SU-DHL-6 (cell line): ENCODE measurements around the gene IL6R.

Experiments used
- H2AFZ ChIP-seq: fragments of 200-600 bp; sonication (generic); 2 replicates; pipeline ENCODE4 v1.6.1; 2014; ENCODE audit warnings: low read depth, mild to moderate bottlenecking, moderate library complexity, mixed read lengths, antibody characterized with exemption, low read length; ENCODE audit not compliant: severe bottlenecking
- H3F3A ChIP-seq: fragments of 200-600 bp; shearing (Covaris generic); 2 replicates; pipeline ENCODE4 v1.6.0; 2016; ENCODE audit warnings: antibody characterized with exemption, mild to moderate bottlenecking; ENCODE audit not compliant: insufficient read depth
- H3K27ac ChIP-seq: fragments of 200-600 bp; sonication (generic); 2 replicates; pipeline ENCODE4 v1.5.1; 2016; ENCODE audit warnings: low read depth, mild to moderate bottlenecking, low read length, moderate library complexity, mixed read lengths
- H3K27me3 ChIP-seq: fragments of 200-600 bp; sonication (generic), shearing (Covaris generic); 2 replicates; pipeline ENCODE4 v1.6.0; 2014; ENCODE audit warnings: mild to moderate bottlenecking, low read length
- H3K36me3 ChIP-seq: fragments of 200-600 bp; sonication (generic); 2 replicates; pipeline ENCODE4 v1.6.1; 2014; ENCODE audit warnings: mild to moderate bottlenecking, low read length, mixed read lengths
- H3K4me2 ChIP-seq: fragments of 300-600, 200-600 bp; shearing (Covaris generic), sonication (generic); 2 replicates; pipeline ENCODE4 v1.6.0; 2014; ENCODE audit warnings: low read length, low read depth, mild to moderate bottlenecking; ENCODE audit not compliant: poor library complexity, severe bottlenecking
- H3K4me3 ChIP-seq: fragments of 200-600 bp; sonication (generic); 2 replicates; pipeline ENCODE4 v1.5.1; 2014; ENCODE audit warnings: antibody characterized with exemption, low read length, mild to moderate bottlenecking, mixed read lengths; ENCODE audit not compliant: insufficient read depth, poor library complexity, severe bottlenecking
- H3K79me2 ChIP-seq: fragments of 200-600 bp; sonication (generic); 2 replicates; pipeline ENCODE4 v1.6.1; 2014; ENCODE audit warnings: mild to moderate bottlenecking, low read length, moderate library complexity; ENCODE audit not compliant: insufficient read depth
- H3K9ac ChIP-seq: fragments of 200-600 bp; sonication (generic); 2 replicates; pipeline ENCODE4 v1.7.0; 2014; ENCODE audit warnings: mild to moderate bottlenecking, low read length
- H3K9me2 ChIP-seq: fragments of 200-600 bp; sonication (generic); replicated peaks from 2 replicates; pipeline ENCODE4 v1.6.1; 2014; ENCODE audit warnings: low read length; ENCODE audit not compliant: insufficient read depth
- H3K9me3 ChIP-seq: fragments of 200-600 bp; sonication (generic); 2 replicates; pipeline ENCODE4 v1.6.1; 2014; ENCODE audit warnings: low read length, mixed read lengths; ENCODE audit not compliant: insufficient read depth
- H4K20me1 ChIP-seq: fragments of 200-600 bp; sonication (generic); 2 replicates; pipeline ENCODE4 v1.6.1; 2014; ENCODE audit warnings: low read depth, mild to moderate bottlenecking, antibody characterized with exemption, low read length, moderate library complexity, mixed read lengths
- CTCF ChIP-seq: fragments of 200-600 bp; sonication (generic); IDR thresholded peaks from one replicate; pipeline ENCODE4 v1.5.1; 2017; ENCODE audit warnings: antibody characterized with exemption, mild to moderate bottlenecking, low read length, moderate library complexity; ENCODE audit not compliant: insufficient read depth, poor library complexity, severe bottlenecking
- EZH2phosphoT487 ChIP-seq: fragments of 200-600 bp; sonication (generic), shearing (Covaris generic); conservative IDR thresholded peaks from 2 replicates; pipeline ENCODE4 v1.6.1; 2018; ENCODE audit warnings: mild to moderate bottlenecking, antibody characterized with exemption, low read length, moderate library complexity, mixed read lengths

IL6R gene

DNA sequence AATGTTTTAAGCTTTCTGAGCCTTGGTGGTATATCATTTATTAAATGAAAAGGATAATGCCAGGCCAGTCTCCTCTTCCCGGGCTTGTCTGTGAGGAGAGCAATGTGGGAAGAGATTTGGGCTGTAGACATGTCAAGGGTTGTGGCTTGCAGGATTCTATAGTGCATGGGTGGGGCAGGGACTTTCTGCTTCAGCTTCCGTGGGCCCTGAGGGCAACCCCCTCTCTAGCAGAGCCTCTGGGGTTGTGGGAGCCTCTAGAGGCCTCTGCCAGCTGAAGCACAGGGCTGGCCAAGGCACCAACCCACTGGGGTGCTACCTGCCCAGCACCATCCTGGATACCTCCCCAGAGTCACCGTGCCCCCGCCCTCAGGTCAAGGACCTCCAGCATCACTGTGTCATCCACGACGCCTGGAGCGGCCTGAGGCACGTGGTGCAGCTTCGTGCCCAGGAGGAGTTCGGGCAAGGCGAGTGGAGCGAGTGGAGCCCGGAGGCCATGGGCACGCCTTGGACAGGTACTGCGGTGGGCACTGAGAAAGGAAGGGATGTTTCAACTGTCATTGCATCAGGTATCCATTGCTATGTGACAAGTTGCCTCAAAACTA lies 30.6 kb downstream of the IL6R start:
- no peaks in the 10 kb centered on the region for H3K27me3 ChIP-seq
- no peaks in the 10 kb centered on the region for H3K9me3 ChIP-seq
- H3K9ac ChIP-seq: no peak overlapping the region
- no peaks in the 10 kb centered on the region for H3K9me2 ChIP-seq
- no peaks in the 10 kb centered on the region for H3F3A ChIP-seq
- H3K4me3 ChIP-seq: no peak overlapping the region
- H3K4me2 ChIP-seq: no peak overlapping the region
- no peaks in the 10 kb centered on the region for H3K79me2 ChIP-seq
- H2AFZ ChIP-seq: no peak overlapping the region
- TF ChIP-seq EZH2phosphoT487 (no peak), CTCF (no peak)
- H3K27ac ChIP-seq: no peak overlapping the region
- H4K20me1 ChIP-seq: no peaks in the 10 kb centered on the region
- no peaks in the 10 kb centered on the region for H3K36me3 ChIP-seq

- no peak overlapping the region for H2AFZ ChIP-seq
- H3K9me3 ChIP-seq: no peaks in the 10 kb centered on the region
- no peak overlapping the region for H3K9ac ChIP-seq
- no peak overlapping the region for H3K4me3 ChIP-seq
- H3K27ac ChIP-seq: no peak overlapping the region
- H3K4me2 ChIP-seq: no peak overlapping the region
- H3K9me2 ChIP-seq: no peaks in the 10 kb centered on the region
- H3K27me3 ChIP-seq: no peaks in the 10 kb centered on the region
- no peaks in the 10 kb centered on the region for H4K20me1 ChIP-seq
- H3F3A ChIP-seq: no peaks in the 10 kb centered on the region
- no peak for TF ChIP-seq CTCF
- H3K36me3 ChIP-seq: no peaks in the 10 kb centered on the region
- H3K79me2 ChIP-seq: no peaks in the 10 kb centered on the region
These were observed 31.3 kb downstream of the IL6R start for GRCh38 chr1:154436433-154436832.

DNA sequence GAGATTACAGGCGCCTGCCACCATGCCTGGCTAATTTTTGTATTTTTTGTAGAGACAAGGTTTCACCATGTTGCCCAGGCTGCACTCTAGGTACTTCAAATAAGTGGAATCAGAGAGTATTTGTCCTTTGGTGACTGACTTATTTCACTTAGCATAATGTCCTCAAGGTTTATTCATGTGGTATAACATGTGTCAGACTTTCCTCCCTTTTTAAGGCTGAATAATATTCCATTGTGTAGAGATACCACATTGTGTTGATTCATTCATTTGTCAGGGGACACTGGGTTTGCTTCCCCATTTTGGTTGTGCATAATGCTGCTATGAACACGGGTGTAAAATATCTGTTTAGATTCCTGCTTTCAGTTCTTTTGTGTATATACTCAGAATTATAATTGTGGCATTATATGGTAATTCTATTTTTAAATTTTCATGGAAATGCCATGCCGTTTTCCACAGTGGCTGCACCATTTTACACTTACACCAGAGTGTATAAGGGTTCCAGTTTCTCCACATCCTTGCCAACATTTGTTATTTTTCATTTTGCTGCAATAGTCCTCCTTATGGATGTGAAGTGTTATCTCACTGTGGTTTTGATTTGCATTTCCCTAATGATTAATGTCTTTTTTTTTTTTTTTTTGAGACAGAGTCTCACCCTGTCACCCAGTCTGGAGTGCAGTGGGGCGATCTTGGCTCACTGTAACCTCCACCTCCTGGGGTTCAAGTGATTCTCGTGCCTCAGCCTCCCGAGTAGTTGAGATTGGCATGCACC lies 35.1 kb downstream of the IL6R start:
- H3F3A ChIP-seq: no peaks in the 10 kb centered on the region

More for the DNA sequence above, 35.1 kb downstream of the IL6R start:
- TF ChIP-seq CTCF (no peak), EZH2phosphoT487 (no peak)
- Histone ChIP-seq H3K9me2 (no peaks in the 10 kb centered on the region), H3K9ac (no peak overlapping the region), H2AFZ (no peak overlapping the region), H3K36me3 (no peaks in the 10 kb centered on the region), H3K27me3 (no peaks in the 10 kb centered on the region), H3K4me2 (no peak overlapping the region), H3K9me3 (no peaks in the 10 kb centered on the region), H4K20me1 (no peaks in the 10 kb centered on the region), H3K4me3 (no peak overlapping the region), H3K27ac (no peak overlapping the region), H3K79me2 (no peaks in the 10 kb centered on the region)
